Chondrocyte (in vitro differentiated cells): ENCODE data around the gene GSK3B. TPM values are rescaled to one million over a fixed set of nuclear protein-coding genes. Genes with fewer than 3 reads are reported as not detected.

Experiments used
- DNase-seq: peaks from one replicate; pipeline ENCODE4 v3.0.0; 2021; ENCODE audit warnings: mixed read lengths, low spot score
- H3K27ac Mint-ChIP-seq: one replicate; pipeline ENCODE4 v1.8.0; 2021; ENCODE audit warnings: mild to moderate bottlenecking, moderate library complexity, mixed read lengths; ENCODE audit not compliant: unreplicated experiment
- H3K27me3 Mint-ChIP-seq: 2 replicates; pipeline ENCODE4 v1.8.0; 2021; ENCODE audit warnings: low read depth, mixed read lengths
- H3K36me3 Mint-ChIP-seq: 2 replicates; pipeline ENCODE4 v1.8.0; 2021; ENCODE audit warnings: low read depth, mixed read lengths
- H3K4me1 Mint-ChIP-seq: 2 replicates; pipeline ENCODE4 v1.8.0; 2021; ENCODE audit warnings: low read depth, mild to moderate bottlenecking, mixed read lengths
- H3K4me3 Mint-ChIP-seq: one replicate; pipeline ENCODE4 v1.8.0; 2021; ENCODE audit warnings: mild to moderate bottlenecking, moderate library complexity, mixed read lengths; ENCODE audit not compliant: unreplicated experiment
- H3K9me3 Mint-ChIP-seq: 2 replicates; pipeline ENCODE4 v1.8.0; 2021; ENCODE audit warnings: low read depth, mixed read lengths
- total RNA-seq: library from RNA; stranded (reverse); gene quantifications from 3 replicates; pipeline ENCODE4 v1.2.1, GENCODE V29; 2021
- TF ChIP-seq, protein P1 (sequence below): fragments of 200-600 bp; sonication (generic); IDR thresholded peaks from 2 replicates; pipeline ENCODE4 v1.5.0; 2021; ENCODE audit warnings: antibody characterized with exemption, mild to moderate bottlenecking, moderate library complexity

Gene GSK3B
- total RNA-seq, 1 donor from 2014 or later: 73.0 TPM

- no peak for DNase-seq
- H3K4me1 Mint-ChIP-seq: peaks cover 36% of the 10 kb centered on the region
- peaks cover 6% of the 10 kb centered on the region for H3K36me3 Mint-ChIP-seq
- no peak overlapping the region for H3K4me3 Mint-ChIP-seq
- H3K9me3 Mint-ChIP-seq: peaks cover 23% of the 10 kb centered on the region
- H3K27ac Mint-ChIP-seq: peak overlapping the region; percentile 86
- no peaks in the 10 kb centered on the region for H3K27me3 Mint-ChIP-seq
- TF ChIP-seq, protein P1, sequence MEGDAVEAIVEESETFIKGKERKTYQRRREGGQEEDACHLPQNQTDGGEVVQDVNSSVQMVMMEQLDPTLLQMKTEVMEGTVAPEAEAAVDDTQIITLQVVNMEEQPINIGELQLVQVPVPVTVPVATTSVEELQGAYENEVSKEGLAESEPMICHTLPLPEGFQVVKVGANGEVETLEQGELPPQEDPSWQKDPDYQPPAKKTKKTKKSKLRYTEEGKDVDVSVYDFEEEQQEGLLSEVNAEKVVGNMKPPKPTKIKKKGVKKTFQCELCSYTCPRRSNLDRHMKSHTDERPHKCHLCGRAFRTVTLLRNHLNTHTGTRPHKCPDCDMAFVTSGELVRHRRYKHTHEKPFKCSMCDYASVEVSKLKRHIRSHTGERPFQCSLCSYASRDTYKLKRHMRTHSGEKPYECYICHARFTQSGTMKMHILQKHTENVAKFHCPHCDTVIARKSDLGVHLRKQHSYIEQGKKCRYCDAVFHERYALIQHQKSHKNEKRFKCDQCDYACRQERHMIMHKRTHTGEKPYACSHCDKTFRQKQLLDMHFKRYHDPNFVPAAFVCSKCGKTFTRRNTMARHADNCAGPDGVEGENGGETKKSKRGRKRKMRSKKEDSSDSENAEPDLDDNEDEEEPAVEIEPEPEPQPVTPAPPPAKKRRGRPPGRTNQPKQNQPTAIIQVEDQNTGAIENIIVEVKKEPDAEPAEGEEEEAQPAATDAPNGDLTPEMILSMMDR: peak; percentile 71
Observed at GRCh38 chr3:120039642-120040610, 54.3 kb downstream of the GSK3B start.

GRCh38 chr3:120033596-120033995, 60.7 kb downstream of the GSK3B start:
- DNase-seq: no peak
- peaks cover 30% of the 10 kb centered on the region for H3K4me1 Mint-ChIP-seq
- H3K36me3 Mint-ChIP-seq: no peaks in the 10 kb centered on the region
- no peak overlapping the region for H3K27ac Mint-ChIP-seq
- no peak overlapping the region for H3K4me3 Mint-ChIP-seq
- peaks cover 6% of the 10 kb centered on the region for H3K9me3 Mint-ChIP-seq
- TF ChIP-seq, protein P1: no peak
- H3K27me3 Mint-ChIP-seq: no peaks in the 10 kb centered on the region

DNA sequence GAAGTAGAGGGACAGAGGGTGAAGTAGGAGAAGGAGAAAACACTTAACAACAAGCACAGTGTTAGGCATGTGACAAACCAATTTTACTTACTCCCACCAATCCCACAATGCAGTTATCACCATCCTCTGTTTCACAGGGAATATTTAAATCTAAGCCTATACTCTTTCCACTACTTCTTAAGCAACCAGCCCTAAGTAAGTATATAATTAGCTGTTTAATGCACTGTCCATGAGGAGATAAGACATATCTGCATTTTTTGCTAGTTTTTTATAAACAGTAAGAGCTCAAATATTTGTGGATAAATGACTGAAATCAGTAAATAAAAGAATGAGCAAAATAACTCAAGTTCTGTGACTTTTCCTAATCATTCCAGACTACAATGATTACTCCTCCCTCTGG, 62.7 kb downstream of the GSK3B start:
- TF ChIP-seq, protein P1: no peak
- H3K27me3 Mint-ChIP-seq: no peaks in the 10 kb centered on the region
- H3K27ac Mint-ChIP-seq: no peak overlapping the region
- H3K4me1 Mint-ChIP-seq: peaks cover 30% of the 10 kb centered on the region
- H3K36me3 Mint-ChIP-seq: no peaks in the 10 kb centered on the region
- DNase-seq: no peak
- peaks cover 3% of the 10 kb centered on the region for H3K9me3 Mint-ChIP-seq
- no peak overlapping the region for H3K4me3 Mint-ChIP-seq

GRCh38 chr3:120029749-120030148, 64.5 kb downstream of the GSK3B start:
- TF ChIP-seq, protein P1: no peak
- H3K27me3 Mint-ChIP-seq: no peaks in the 10 kb centered on the region
- peaks cover 41% of the 10 kb centered on the region for H3K4me1 Mint-ChIP-seq

GRCh38 chr3:120028271-120029047, 65.8 kb downstream of the GSK3B start:
- TF ChIP-seq, protein P1: no peak
- H3K4me3 Mint-ChIP-seq: no peak overlapping the region
- peaks cover under 1% of the 10 kb centered on the region for H3K9me3 Mint-ChIP-seq
- no peak for DNase-seq
- H3K27me3 Mint-ChIP-seq: no peaks in the 10 kb centered on the region
- H3K4me1 Mint-ChIP-seq: peaks cover 41% of the 10 kb centered on the region
- no peaks in the 10 kb centered on the region for H3K36me3 Mint-ChIP-seq
- no peak overlapping the region for H3K27ac Mint-ChIP-seq

More at GRCh38 chr3:120029749-120030148, 64.5 kb downstream of the GSK3B start:
- H3K36me3 Mint-ChIP-seq: no peaks in the 10 kb centered on the region
- DNase-seq: no peak
- H3K9me3 Mint-ChIP-seq: peaks cover 3% of the 10 kb centered on the region
- H3K4me3 Mint-ChIP-seq: no peak overlapping the region
- no peak overlapping the region for H3K27ac Mint-ChIP-seq
